HG02763 (cell line): ENCODE measurements around the gene ZNF101.

Source experiments
- ATAC-seq: cut with Tn5 transposase; IDR thresholded peaks from one replicate; pipeline ENCODE4 v1.9.1; 2021; ENCODE audit warnings: mild to moderate bottlenecking, moderate library complexity; ENCODE audit not compliant: unreplicated experiment

ZNF101 gene

GRCh38 chr19:19704836-19705235, 36.2 kb downstream of the ZNF101 start:
- ATAC-seq, result no peak

DNA sequence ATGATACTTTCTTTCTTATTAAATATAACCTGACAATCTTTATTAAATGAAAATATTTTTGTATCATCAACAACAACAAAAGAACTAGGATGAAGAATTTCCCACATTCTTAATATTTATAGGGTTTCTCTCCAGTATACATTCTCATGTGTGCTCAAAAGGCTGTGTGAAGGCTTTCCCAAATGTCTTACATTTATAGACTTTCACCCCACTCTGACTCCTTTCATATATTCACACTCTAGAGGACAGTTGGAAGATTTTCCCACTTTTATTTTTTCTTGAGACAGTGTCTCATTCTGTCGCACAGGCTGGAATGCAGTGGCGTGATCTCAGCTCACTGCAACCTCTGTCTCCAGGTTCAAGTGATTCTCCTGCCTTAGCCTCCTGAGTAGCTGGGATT, 41.9 kb downstream of the ZNF101 start:
- ATAC-seq, result no peak

DNA sequence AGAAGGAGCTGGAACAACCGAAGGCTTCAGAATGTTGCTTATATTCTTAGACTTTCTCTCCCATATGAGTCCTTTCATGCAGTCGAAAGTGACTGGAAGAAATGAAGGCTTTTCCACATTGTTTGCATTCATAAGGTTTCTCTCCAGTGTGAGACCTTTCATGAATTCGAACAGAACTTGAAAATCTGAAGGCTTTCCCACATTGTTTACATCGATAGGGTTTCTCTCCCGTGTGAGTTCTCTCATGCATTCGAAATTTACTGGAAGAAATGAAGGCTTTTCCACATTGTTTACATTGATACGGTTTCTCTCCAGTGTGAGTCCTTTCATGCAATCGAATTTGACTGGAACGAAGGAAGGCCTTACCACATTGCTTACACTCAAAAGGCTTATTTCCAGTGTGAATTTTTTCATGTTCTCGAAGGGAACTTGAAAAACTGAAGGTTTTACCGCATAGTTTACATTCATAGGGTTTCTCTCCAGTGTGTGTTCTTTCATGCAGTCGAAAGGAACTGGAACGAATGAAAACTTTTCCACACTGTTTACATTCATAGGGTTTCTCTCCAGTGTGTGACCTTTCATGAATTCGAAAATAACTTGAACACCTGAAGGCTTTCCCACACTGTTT, 42.8 kb downstream of the ZNF101 start:
- ATAC-seq, result no peak

- no peak for ATAC-seq
Measured at GRCh38 chr19:19711934-19712828, 43.5 kb downstream of the ZNF101 start.

GRCh38 chr19:19719798-19720197, 51.2 kb downstream of the ZNF101 start:
- ATAC-seq, result no peak

DNA sequence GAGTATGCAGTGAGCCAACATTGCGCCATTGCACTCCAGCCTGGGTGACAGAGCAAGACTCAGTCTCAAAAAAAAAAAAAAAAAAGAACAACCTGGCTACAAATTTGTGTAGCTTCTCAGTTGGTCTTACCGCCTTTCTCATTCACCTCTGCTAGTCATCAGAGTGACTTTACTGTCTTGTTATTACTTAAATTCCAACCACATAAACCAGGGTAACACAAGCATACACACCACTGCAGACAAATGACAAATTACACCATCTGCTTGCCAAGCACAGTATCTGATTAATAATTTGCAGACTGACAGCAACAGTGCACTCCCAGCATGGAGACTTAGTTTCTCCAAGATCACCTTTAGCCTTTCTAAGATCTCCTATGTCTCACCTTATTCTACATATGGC, 53.3 kb downstream of the ZNF101 start:
- no peak for ATAC-seq

GRCh38 chr19:19732579-19733501, 64.2 kb downstream of the ZNF101 start, which contains the start of gene ZNF14:
Gene ZNF14 (minus strand): TSS chr19:19733112. CDS start chr19:19732958, 154 bp downstream.
- peak; percentile 98 for ATAC-seq
